Neuron (in vitro differentiated cells): ENCODE results near the gene ITPR3.

Experiments used
- H2AFZ ChIP-seq: one replicate; pipeline ENCODE4 v1.6.1; 2013; ENCODE audit warnings: low read depth, mild to moderate bottlenecking, inconsistent platforms, low read length, moderate library complexity
- H3K27me3 ChIP-seq: one replicate; pipeline ENCODE4 v1.6.1; 2013; ENCODE audit warnings: low read length; ENCODE audit not compliant: insufficient read depth
- H3K36me3 ChIP-seq: one replicate; pipeline ENCODE4 v1.6.1; 2013; ENCODE audit warnings: low read length; ENCODE audit not compliant: insufficient read depth
- H3K4me1 ChIP-seq: one replicate; pipeline ENCODE4 v1.6.1; 2013; ENCODE audit warnings: low read length; ENCODE audit not compliant: insufficient read depth
- H3K4me3 ChIP-seq: 2 replicates; pipeline ENCODE4 v1.5.1; 2013; ENCODE audit warnings: mild to moderate bottlenecking, low read length, moderate library complexity
- H3K9me3 ChIP-seq: one replicate; pipeline ENCODE4 v1.6.1; 2013; ENCODE audit warnings: low read length

The ITPR3 gene

DNA sequence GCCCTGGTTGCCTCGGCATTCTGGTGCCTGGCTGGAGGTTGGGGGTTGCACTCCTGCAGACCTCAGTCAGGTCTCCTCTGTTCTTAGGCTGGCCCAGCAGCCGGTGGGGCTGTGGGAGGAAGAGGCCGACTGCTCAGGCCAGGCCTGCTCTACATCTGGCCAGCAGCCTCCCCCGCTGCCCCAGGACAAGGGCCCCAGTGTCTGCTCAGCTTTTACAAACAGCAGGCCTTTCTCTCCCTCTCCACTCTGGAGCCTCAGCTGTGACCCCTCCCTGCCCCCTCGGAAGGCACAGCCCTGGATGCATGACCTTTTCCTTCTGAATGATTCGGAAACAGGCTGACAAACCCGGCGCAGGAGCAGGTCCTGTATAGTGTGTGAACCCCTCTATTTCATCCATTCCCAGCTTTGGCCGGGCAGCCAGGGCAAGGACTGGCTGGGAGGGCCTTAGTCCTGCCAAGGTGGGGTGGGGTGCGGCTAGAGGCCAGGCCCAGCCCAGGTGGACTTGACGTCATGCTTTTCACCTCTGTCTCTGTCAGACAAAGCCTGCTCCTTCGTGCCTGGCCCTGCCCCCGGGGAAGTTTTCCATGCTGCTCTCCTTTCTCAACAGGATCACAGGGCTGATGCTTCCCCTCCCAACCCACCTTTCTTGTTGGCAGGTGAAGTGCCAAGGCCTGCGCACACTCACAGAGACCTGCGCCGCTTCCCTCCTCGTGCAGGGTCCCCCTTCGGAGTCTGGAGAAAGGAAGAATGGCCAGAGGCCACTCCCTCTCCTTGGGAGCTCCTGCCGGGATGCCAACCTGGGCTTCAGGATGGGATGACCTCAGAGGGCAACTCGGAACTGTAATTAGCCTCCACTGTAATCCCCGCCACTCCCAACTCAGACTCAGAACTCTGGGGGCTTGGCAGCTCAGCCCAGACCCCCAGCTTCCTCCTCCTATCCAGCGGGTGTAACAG is 10.1 kb upstream of the ITPR3 start:
- Histone ChIP-seq H2AFZ (no peak overlapping the region), H3K4me1 (peaks cover 45% of the 10 kb centered on the region), H3K36me3 (no peaks in the 10 kb centered on the region), H3K27me3 (peaks cover 3% of the 10 kb centered on the region), H3K9me3 (peaks cover 3% of the 10 kb centered on the region), H3K4me3 (no peak overlapping the region)

DNA sequence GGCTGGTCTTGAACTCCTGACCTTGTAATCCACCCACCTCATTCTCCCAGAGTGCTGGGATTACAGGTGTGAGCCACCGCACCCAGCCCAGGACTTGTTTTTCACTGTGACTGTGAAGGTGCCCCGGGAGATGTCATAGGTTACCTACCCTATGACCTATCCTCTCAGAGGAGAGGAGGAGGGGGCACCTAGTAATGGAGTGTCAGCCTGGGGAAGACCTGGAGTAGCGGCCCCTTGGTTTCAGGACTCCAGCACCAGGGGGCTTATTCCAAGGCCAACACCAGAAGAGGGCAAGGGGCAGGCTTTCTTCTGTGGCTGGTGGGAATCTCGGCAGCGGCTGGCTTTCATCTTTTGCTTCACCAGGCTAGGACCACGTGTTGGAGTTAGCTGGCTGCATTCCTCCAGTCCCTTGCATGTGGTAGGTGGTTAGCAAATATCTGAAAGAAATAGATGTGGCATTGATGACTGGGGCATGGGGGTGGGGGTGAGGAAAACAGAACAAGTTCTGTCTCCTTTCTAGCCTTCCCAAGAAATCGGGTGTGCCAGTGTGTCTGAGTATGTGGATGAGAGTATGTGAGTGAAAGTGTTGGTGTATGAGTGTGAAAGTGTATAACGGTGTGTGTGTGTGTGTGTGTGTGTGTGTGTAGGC is 7.9 kb upstream of the ITPR3 start:
- Histone ChIP-seq H3K27me3 (peaks cover 6% of the 10 kb centered on the region), H3K9me3 (peaks cover 3% of the 10 kb centered on the region), H3K4me1 (peaks cover 32% of the 10 kb centered on the region), H2AFZ (no peak overlapping the region), H3K4me3 (no peak overlapping the region), H3K36me3 (no peaks in the 10 kb centered on the region)

DNA sequence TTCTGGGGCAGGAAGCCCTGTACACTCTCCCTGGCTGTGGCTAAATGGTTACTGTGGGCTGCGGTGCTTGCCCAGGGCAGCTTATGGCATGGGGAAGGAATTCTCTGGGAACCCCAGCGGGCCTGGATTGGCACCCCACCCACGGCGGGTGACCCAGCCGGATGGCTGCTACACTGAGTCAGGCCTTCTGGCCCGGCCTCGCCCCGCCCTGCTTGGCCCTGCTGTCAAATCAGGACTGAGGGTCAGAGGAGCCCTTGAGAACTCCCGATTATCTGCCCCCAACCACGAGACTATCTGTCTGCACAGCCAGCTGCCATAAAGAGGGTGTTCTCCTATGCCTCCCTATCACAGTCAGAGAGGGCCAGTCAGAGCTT is 7.3 kb upstream of the ITPR3 start:
- H3K36me3 ChIP-seq: no peaks in the 10 kb centered on the region
- H2AFZ ChIP-seq: no peak overlapping the region
- H3K9me3 ChIP-seq: peaks cover 3% of the 10 kb centered on the region
- H3K4me3 ChIP-seq: no peak overlapping the region
- H3K4me1 ChIP-seq: peaks cover 27% of the 10 kb centered on the region
- H3K27me3 ChIP-seq: peaks cover 10% of the 10 kb centered on the region

DNA sequence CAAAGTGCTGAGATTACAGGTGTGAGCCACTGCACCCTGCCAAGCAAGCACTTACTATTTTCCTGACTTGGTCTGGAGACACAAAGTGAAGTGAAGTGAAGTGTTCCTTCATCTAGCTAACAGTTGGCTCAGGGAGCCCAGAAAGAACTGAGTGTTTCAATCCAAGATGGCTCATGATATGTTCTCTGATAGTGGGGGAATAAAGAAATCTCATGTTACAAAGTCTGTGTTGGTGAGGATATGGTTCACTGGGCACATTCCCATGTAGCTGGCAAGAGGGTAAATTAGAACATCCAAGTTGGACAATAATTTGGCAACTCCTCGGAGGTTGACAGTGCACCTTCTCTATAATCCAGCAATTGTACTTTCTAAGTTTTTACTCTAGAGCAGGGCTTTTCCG is 5.0 kb upstream of the ITPR3 start:
- Histone ChIP-seq H3K4me3 (no peak overlapping the region), H3K27me3 (peaks cover 32% of the 10 kb centered on the region), H3K36me3 (no peaks in the 10 kb centered on the region), H3K9me3 (peaks cover 3% of the 10 kb centered on the region), H2AFZ (no peak overlapping the region), H3K4me1 (peaks cover 14% of the 10 kb centered on the region)

DNA sequence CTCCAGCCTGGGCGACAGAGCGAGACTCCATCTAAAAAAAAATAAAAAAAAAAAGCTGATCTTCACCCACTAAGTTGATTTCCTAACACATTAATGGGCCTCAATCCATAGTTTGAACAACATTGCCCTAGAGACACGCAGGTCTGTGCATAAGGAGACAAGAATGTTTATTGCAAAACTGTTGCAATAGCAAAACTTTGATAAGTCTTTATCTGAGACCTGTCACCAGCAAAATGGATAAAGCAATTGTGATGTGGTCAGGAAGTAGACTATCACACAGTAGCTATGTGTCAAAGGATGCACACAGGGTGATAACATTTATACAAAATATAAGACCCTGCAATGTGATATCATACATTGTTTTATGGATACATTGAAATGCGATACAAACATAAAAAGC is 4.2 kb upstream of the ITPR3 start:
- no peak overlapping the region for H2AFZ ChIP-seq
- H3K9me3 ChIP-seq: peaks cover 2% of the 10 kb centered on the region
- H3K36me3 ChIP-seq: no peaks in the 10 kb centered on the region
- peaks cover 11% of the 10 kb centered on the region for H3K4me1 ChIP-seq
- peaks cover 38% of the 10 kb centered on the region for H3K27me3 ChIP-seq
- no peak overlapping the region for H3K4me3 ChIP-seq

DNA sequence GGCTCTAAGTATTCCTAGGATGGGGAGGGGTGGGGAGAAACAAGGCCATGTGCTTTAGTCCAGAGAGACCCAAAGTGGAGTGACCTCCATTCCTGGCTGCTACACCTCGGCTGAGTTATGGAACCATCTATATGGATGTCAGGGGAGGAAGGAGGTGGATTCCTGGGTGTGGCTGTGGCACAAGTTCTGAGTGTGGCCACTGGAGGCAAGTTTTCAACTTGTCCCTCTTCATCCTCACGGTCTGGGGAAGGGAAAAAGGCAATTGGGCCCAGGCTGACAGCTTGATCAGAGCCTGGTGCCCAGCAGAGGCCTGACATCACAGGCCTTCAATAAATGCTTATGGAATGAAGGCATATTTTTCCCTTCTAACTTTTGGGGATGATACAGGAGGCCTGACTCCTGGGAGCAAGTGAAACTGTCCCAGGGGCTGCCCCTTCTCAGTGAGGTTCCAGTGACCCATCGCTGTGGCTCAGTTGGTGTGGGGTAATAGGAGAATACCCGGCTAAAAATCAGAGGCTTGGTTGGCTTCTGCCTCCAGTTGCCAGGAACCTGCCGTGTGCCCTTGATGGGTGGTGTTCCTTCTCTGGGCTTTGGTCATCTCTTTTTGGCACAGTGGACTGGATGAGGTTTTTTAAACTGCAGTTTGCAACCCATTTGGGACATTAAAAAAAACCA is 1.8 kb upstream of the ITPR3 start:
- no peak overlapping the region for H3K4me3 ChIP-seq
- H2AFZ ChIP-seq: no peak overlapping the region
- peaks cover 11% of the 10 kb centered on the region for H3K4me1 ChIP-seq
- no peaks in the 10 kb centered on the region for H3K36me3 ChIP-seq
- H3K9me3 ChIP-seq: peaks cover 5% of the 10 kb centered on the region
- H3K27me3 ChIP-seq: peaks cover 48% of the 10 kb centered on the region

DNA sequence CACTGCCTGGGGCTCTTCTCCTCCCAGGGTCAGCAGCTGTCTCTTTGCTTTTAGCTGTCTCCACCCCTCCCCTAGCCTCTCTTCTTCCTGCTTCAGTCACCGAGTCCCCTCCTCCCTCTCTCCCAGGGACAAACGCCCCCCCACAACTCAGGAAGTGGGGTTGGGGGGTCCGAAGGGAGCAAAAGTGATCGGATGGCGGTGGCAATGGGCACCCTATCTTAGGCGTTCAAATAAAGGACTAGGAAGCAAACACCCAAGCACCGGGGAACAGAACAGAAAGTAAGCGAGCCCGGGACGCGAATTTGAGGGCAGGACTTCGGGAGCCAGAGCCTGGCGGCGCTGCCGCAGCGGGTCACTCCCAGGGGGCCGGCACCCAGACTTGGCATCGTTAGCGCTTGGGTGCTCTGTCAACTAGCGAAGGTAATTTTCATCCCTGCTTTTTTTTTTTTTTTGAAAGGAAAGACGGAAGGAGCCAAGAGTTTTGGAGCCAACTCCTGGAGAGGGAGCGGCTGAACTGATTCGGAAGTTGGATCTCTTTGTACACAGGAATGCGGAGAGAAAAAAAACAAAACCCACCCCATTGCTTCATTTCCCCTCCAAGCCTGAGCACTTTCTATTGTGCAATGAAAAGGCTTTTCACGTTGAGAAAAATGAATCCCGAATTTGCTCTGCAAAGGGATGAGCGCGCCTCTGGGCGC is 815 bp upstream of the ITPR3 start:
- Histone ChIP-seq H2AFZ (peak overlapping the region; percentile 77), H3K27me3 (peaks cover 47% of the 10 kb centered on the region), H3K36me3 (no peaks in the 10 kb centered on the region)

DNA sequence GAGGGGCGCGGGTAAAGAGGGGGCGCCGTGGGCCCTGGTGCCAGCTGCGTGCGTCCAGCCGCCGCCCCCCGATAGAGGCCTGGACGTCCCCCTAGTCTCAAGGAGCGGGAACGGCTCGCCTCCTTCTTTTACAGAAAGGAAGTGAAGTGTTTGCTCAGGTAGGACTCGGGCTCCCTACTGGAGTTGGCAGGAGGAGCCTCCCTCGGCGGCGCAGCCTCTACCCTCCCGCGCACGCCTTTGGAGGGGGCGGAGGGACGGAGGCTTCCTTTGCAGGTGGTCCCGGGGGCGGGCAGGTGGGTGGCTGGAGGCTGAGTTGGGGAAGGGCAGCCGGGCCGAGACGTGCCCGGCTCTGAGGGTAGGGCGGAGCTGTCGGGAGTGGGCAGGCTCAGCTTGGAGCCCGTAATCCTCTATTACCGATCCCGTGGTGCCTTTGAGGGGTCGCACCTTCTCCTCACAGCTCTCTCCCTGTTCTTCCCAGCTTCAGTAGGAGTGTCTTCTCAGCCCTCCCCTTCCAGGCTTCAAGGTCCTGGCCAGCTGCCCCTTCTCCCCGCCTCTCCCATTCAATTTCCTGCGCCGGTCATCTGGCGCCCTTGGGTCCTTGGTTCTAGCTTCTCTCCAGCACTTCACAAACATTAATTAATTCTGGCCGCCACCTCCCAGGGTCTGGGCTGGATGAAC is 728 bp downstream of the ITPR3 start:
- no peak overlapping the region for H2AFZ ChIP-seq
- H3K27me3 ChIP-seq: peaks cover 47% of the 10 kb centered on the region
- H3K36me3 ChIP-seq: no peaks in the 10 kb centered on the region

More for the DNA sequence above, 815 bp upstream of the ITPR3 start:
- Histone ChIP-seq H3K4me1 (peaks cover 11% of the 10 kb centered on the region), H3K4me3 (peak overlapping the region; percentile 35), H3K9me3 (peaks cover 5% of the 10 kb centered on the region)

DNA sequence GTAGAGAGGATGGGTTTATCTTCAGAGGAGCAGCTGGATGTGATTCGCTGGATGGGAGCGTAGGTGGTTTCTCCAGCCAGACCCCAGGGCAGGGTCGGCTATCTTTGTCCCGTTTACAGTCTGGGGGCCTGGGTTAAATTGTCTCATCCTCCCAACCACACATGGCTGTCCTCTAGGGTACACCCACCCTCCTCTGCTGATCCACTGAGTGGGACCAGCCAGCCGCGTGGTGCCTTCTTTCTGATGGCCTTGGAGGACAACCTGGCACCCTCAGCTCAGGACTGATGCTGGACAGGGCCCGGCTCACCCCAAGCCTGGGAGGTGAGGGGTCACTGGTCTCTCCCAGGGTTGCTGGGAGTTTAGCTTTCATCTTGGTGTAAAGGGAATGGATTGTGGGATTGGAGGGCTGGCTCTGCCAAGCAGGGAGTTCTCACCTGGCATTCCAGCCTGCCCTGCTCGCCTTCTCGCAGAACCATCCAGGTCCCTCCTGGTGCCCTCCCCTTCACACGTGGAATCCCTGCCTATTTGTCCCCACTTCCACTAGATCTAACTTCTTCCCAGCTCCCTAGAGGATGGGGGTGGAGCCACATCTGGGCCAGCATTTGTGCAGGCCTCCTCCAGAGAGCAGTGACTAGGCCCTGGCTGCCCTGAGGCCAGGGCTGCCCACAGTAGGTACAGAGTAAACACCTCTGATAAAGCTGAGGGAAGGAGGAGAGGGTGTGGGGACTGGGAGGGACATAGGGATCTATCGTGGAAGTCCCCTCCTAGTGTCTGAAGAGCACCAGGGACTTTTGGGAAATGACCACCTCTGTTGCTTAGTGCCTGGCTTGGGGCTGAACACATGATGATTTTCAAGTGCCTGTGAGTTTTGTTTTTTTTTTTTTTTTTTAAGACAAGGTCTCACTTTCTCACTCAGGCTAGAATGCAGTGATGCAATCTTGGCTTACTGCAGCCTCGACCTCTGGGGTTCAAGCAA is 1.6 kb downstream of the ITPR3 start:
- H2AFZ ChIP-seq: no peak overlapping the region
- H3K4me3 ChIP-seq: no peak overlapping the region
- H3K36me3 ChIP-seq: no peaks in the 10 kb centered on the region
- peaks cover 47% of the 10 kb centered on the region for H3K27me3 ChIP-seq
- peaks cover 11% of the 10 kb centered on the region for H3K4me1 ChIP-seq
- peaks cover 5% of the 10 kb centered on the region for H3K9me3 ChIP-seq

More for the DNA sequence above, 728 bp downstream of the ITPR3 start:
- peaks cover 5% of the 10 kb centered on the region for H3K9me3 ChIP-seq
- peaks cover 11% of the 10 kb centered on the region for H3K4me1 ChIP-seq
- no peak overlapping the region for H3K4me3 ChIP-seq

DNA sequence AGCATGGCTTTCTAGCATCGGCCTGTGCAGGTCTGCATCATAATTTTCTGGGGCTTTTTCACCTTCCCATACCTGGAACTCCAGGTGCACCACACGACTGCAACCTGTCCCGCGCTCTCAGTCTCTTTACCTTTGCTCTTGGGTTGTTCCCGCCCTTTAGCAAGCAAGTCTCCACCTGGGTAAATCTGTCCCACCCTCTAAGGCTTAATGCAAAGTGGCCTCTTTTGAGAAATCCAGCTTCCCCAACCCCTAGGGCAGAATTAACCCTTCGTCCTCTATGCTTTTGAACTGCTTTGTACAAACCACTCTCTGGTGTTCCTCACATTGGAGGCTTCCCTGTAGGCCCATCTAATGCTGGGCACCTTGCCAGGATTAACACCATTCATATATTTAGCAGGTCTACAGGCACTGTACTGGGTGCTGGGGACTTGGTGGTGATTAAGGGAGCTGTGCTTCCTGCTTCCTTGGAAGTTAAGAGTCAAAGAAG is 2.8 kb downstream of the ITPR3 start:
- Histone ChIP-seq H3K9me3 (peaks cover 5% of the 10 kb centered on the region), H3K4me3 (no peak overlapping the region), H3K4me1 (peaks cover 11% of the 10 kb centered on the region), H2AFZ (no peak overlapping the region), H3K36me3 (no peaks in the 10 kb centered on the region), H3K27me3 (peaks cover 39% of the 10 kb centered on the region)

DNA sequence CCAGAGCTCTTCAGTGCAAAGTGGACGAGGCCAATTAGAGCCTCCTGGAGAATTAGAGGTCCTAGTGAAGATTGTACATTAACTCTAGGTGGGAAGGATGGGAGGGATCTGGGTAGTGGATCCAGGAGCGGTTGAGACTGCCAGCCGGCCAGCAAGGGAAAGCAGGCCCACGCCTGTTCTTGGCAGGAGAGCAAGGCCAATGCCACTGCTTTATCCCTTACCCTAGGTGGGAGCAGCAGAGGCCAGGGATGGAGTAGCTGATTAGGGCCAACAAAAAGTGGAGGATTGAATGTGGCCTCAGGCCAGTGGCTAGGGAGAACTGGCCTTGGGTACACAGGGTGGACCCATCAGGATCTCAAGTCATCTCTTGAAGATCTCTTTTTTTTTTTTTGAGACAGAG is 3.7 kb downstream of the ITPR3 start:
- Histone ChIP-seq H3K4me3 (no peak overlapping the region), H2AFZ (no peak overlapping the region), H3K4me1 (peaks cover 11% of the 10 kb centered on the region), H3K27me3 (peaks cover 30% of the 10 kb centered on the region), H3K9me3 (peaks cover 5% of the 10 kb centered on the region), H3K36me3 (no peaks in the 10 kb centered on the region)
